VCaP (cell line): ENCODE results near the gene CPNE5.
"Not testable (repeated sequence)": the region's sequence is repeated elsewhere in the genome, so short reads cannot be mapped to it uniquely, and the experiment has no call there.

Experiments
- H3K27ac ChIP-seq: fragments of 450-650 bp; 2 replicates; pipeline ENCODE4 v1.5.1; 2017
- TF ChIP-seq, protein P1 (sequence below): fragments of 450-650 bp; conservative IDR thresholded peaks from 2 replicates; pipeline ENCODE4 v1.5.1; 2017; ENCODE audit warnings: mild to moderate bottlenecking, moderate library complexity

The CPNE5 gene

DNA sequence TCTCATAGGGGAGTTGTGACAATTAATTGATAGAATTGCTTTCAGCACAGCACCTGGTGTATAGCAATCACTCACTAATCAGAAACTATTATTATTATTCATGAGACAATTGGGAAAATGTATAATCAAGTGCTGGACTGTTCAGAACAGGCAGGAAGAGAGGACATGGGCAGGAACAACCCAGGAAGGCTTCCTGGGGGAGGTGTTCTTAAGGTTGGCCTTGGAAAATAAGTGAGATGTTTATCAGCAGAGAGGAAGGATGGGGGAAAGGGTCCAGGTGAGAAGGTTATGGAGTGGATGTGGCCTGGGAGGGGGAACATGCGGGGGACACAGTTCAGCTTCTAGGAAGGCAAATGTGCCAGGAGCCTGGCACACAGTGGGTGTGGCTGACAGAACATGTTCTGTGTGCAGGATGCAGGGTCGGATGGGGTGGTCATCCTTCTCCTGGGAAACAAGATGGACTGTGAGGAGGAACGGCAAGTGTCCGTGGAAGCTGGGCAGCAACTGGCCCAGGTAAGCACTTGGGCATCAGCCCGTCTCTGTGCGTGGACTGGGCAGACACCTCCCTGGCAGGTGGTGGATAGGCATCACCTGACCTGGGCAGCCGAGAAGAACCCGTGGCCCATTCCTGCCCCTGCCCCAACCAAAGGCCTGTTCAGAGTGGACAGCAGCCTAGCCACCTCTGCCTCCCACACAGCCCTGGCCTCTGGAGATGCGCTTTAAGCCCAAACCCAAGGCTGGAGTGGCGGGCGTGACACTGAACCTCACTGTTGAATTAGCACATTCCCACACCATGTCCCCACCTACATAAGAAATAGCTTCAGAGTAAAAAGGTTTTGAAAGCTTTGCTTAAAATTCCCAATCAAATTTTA is 110.7 kb downstream of the CPNE5 start:
- TF ChIP-seq, protein P1, sequence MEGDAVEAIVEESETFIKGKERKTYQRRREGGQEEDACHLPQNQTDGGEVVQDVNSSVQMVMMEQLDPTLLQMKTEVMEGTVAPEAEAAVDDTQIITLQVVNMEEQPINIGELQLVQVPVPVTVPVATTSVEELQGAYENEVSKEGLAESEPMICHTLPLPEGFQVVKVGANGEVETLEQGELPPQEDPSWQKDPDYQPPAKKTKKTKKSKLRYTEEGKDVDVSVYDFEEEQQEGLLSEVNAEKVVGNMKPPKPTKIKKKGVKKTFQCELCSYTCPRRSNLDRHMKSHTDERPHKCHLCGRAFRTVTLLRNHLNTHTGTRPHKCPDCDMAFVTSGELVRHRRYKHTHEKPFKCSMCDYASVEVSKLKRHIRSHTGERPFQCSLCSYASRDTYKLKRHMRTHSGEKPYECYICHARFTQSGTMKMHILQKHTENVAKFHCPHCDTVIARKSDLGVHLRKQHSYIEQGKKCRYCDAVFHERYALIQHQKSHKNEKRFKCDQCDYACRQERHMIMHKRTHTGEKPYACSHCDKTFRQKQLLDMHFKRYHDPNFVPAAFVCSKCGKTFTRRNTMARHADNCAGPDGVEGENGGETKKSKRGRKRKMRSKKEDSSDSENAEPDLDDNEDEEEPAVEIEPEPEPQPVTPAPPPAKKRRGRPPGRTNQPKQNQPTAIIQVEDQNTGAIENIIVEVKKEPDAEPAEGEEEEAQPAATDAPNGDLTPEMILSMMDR: no peak

DNA sequence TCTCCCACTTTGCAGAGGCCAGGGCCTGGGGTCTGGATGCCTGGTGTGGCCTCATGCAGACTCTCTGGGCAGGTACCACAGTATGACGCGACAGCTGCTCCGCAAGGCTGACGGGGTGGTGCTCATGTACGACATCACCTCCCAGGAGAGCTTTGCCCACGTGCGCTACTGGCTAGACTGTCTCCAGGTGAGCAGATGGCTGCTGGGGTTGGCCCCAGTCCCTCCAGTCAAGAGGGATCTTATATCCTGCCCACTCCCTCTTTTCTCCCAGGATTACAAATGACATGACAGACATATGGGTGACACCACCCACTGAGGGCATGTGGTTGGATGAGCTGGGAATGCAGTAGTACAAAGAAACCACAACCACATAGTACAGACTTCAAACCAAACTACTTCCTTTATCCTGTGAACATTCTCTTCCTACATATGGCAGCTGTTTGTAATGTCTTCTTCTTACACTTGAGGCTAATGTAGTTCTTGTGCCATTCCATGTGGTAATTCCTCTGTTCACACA is 111.7 kb downstream of the CPNE5 start:
- TF ChIP-seq, protein P1: no peak
- H3K27ac ChIP-seq: no peak overlapping the region

More for the DNA sequence above, 110.7 kb downstream of the CPNE5 start:
- H3K27ac ChIP-seq: no peak overlapping the region

DNA sequence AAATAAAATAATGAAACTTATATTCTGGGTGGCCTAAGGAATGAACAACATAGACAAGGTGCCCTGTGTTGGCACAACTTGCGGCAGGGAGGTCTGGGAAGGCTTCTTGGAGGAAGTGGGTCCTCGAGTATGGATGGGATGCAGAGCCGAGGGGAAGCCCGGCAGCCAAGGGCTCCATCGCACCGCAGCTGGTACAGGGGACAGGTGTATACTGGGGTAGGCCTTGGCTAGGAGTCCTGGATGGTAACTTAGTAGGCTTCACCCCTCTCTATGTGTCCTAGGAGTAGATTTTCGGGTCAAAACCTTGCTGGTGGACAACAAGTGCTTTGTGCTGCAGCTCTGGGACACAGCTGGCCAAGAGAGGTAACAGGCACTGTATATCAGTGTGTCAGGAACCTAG is 113.7 kb downstream of the CPNE5 start:
- no peak overlapping the region for H3K27ac ChIP-seq
- TF ChIP-seq, protein P1: no peak

DNA sequence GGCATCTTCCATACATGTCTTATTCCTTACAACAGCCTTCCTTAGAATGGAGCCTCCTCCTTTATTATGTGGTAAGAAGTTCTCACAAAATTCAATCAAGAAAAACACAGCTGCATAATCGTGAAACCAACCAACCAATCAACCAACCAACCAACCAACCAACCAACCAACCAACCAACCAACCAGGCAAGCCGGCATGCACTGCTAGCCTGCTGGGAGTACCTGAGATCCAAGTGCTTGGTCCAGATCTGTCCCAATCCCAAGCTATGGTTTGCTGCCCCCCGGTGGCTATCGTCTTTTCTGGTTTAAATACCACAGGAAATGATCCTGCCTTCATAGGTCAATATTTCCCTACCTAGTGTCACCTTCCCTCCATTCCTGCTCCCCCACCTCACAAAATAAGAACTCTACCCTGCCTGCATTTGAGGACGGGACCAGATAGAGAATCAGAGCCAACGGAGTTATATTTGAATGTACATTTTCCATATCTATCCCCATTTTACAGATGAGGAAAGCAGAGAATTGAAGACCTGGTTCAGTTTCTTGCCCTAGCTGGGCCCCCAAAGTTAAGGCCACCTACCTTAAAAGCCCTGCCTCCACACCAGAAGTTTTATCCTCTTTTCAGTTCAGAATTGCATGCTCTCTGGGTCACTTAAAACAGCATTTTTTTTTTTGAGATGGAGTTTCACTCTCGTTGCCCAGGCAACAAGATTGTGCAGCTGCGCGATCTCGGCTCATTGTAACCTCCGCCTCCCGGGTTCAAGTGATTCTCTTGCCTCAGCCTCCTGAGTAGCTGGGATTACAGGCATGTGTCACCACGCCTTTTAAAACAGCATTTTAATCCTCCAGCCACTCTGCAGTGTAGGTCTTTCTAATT is 114.5 kb downstream of the CPNE5 start:
- no peak overlapping the region for H3K27ac ChIP-seq
- TF ChIP-seq, protein P1: peak; percentile 83

DNA sequence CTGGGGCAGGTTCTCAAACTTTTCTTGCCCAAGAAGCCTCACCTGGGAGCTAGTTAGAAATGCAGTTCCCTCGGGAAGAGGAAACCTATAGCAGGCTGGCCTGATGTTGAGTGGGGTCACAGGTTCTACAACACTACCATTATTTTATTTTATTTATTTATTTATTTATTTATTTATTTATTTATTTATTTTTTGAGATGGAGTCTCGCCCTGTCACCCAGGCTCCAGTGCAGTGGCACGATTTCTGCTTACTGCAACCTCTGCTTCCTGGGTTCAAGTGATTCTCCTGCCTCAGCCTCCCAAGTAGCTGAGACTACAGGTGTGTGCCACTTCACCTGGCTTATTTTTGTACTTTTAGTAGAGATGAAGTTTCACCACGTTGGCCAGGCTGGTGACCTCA is 115.3 kb downstream of the CPNE5 start:
- H3K27ac ChIP-seq: not testable (repeated sequence)

DNA sequence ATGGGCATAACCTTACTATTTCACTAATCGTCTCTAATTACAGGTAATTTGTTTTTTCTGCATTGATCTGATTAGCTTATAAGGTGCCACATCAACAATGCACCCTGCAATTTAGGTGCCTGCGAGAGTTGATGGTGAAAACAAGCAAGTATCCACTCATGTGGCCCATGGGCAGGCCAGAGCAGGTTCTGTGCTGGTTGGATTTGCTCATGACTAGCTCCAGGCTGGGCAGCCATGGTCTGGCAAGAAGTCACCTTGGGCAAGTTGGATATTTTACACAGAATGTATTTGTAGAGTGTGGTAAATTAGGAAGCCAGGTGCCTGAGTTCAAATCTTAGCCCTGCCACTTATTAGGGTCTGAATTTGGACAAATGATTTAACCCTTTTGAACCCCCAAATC is 116.4 kb downstream of the CPNE5 start:
- no peak overlapping the region for H3K27ac ChIP-seq
- TF ChIP-seq, protein P1: no peak

DNA sequence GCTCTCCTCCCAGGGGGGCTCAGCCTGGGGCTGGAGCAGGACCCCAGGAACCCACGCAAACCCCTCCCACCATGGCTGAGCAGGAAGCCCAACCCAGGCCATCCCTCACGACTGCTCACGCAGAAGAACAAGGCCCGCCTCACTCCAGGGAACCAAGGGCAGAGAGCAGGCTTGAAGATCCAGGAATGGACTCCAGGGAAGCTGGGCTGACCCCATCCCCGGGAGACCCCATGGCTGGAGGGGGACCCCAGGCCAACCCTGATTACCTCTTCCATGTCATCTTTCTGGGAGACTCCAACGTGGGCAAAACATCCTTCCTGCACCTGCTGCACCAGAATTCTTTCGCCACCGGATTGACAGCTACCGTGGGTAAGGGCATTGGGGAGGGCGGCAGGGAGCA is 116.9 kb downstream of the CPNE5 start:
- TF ChIP-seq, protein P1: no peak
- no peak overlapping the region for H3K27ac ChIP-seq
